Measurements from ENCODE around the gene UBE2G1. TPM values are rescaled to one million over a fixed set of nuclear protein-coding genes. Genes with fewer than 3 reads are reported as not detected.

The UBE2G1 gene, protein sequence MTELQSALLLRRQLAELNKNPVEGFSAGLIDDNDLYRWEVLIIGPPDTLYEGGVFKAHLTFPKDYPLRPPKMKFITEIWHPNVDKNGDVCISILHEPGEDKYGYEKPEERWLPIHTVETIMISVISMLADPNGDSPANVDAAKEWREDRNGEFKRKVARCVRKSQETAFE
- 67.9 to 99.8 TPM (median 84.3 TPM) in 5 replicates for total RNA-seq (2022; extraction: Qiagen RNA extraction; ENCODE audit: low read depth)

DNA sequence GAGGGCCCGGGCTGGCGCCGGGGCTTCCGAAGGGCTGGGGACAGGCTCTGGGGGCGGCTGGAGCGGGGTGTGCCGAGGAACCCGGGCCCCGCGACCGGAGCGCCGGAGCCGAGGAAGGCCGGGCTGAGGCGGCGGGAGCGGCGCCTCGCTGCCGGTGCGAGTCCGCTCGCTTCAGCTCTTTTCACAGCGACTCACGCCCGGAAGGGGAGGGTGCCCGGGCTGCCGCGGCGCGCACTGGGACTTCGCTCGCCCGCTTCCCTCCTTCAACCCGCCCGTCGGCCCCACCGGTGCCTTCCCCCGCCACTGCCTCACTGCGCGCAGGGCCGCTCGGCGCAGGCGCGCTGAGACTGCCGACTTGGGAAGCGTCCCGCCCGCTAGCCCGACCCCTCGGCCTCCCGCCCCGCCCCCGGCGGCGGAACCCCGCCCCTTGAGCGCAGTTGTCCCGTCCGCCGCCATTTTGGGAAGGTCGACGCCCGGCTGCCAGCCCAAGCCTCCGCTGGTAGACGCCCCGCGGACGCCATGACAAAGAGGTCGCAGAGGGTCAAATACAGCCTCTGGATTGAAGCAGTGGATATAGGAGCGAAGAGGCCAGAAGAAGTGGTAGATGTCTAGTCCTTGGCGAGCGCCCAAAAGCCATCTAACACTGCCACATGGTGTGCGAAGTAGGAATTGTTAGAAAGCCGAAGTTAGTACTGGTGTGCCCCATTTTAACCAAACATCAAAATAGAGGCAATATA is at the start of gene UBE2G1:
TSS of gene UBE2G1 (minus strand) at position 349 of the 737 bp plus-strand sequence. CDS start 359 bp downstream, outside the sequence.

DNA sequence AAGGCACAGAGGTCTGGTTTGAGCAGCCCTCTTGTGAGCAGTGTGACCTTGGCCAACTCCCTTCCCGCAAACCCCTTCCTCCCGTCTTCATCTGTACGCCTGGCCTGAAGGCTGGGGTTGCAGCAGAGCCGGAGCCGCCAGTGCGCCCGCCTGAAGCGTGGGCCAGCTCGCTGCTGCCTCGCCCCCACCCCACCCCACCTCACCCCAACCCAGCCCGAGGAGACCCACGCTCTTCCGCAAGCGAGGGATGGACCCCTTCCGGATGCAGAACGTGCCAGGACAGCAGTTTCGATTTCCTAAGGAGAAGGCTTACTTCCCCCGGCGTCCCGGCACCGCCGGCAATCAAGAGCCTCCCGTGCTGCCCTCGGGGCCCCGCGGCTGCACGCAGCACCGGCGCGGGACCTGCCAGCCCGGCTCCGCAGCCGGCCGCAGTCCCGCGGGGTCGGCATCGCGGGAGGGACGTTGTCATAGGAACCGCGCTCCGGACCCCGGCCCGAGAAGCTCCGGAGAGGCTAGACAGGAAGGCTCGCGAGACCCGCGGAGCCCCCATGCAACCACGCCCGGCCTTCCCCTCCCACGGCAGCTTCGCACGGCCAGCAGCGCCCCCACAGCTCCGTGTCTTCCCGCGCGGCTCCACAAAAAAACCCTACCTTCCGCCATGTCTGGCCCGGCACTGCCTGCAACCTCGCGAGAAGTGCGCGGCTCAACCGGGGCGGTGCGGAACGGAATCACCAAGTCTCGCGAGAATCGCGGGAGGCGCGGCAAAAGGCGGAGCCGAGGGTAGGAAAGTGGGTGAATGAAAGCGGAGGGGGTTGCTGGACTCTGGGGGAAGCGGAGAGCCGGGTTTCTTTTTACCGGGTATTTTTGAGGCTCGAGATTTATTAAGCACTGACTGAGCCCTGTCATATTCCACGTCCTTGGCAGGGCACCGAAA is 102.9 kb downstream of the UBE2G1 start, which contains the start of gene ANKFY1:
TSS of gene ANKFY1 (minus strand) at position 698 of the 934 bp plus-strand sequence. CDS start at position 660, 38 bp downstream.

Other genes with a start within 250 kb of the UBE2G1 start
- 10.3 to 17.2 TPM (median 14.7 TPM) in 5 replicates for gene ZZEF1, start 223.6 kb downstream of the UBE2G1 start, total RNA-seq (2022; extraction: Qiagen RNA extraction; ENCODE audit: low read depth)
- 14.2 to 21.2 TPM (median 17.4 TPM) in 5 replicates for gene CYB5D2, start 223.5 kb downstream of the UBE2G1 start, total RNA-seq (2022; extraction: Qiagen RNA extraction; ENCODE audit: low read depth)
- gene ANKFY1, start 102.7 kb downstream of the UBE2G1 start, total RNA-seq (2022; extraction: Qiagen RNA extraction; ENCODE audit: low read depth) = 22.9 to 36.6 TPM (median 32.8 TPM) in 5 replicates
- gene SPNS3, start 67.3 kb upstream of the UBE2G1 start, total RNA-seq (2022; extraction: Qiagen RNA extraction; ENCODE audit: low read depth) = not detected in 5 replicates
- gene SPNS2, start 132.2 kb upstream of the UBE2G1 start, total RNA-seq (2022; extraction: Qiagen RNA extraction; ENCODE audit: low read depth) = 7.0 to 12.1 TPM (median 10.4 TPM) in 5 replicates
- 74.9 to 120 TPM (median 113 TPM) in 5 replicates for gene MYBBP1A, start 188.7 kb upstream of the UBE2G1 start, total RNA-seq (2022; extraction: Qiagen RNA extraction; ENCODE audit: low read depth)
- gene GGT6, start 193.9 kb upstream of the UBE2G1 start, total RNA-seq (2022; extraction: Qiagen RNA extraction; ENCODE audit: low read depth) = not detected in 5 replicates
- gene SMTNL2, start 217.9 kb upstream of the UBE2G1 start, total RNA-seq (2022; extraction: Qiagen RNA extraction; ENCODE audit: low read depth) = 0.24 to 1.3 TPM (median 0.73 TPM) in 5 replicates